Heart right ventricle (tissue), 16 donors: Measurements from ENCODE around the gene TBC1D2B. TPM values are rescaled to one million over a fixed set of nuclear protein-coding genes. Genes with fewer than 3 reads are reported as not detected.

ENCODE experiments used
- ATAC-seq, 8 donors: fragments of 200-7000 bp; cut with Tn5 transposase; one replicate each; pipeline ENCODE4 v1.9.1; 2020; ENCODE audit warnings: mild to moderate bottlenecking in 8 of 8, moderate library complexity in 8 of 8, moderate number of reproducible peaks in 1 of 8
- DNase-seq, 2 donors: peaks; one replicate each; pipeline ENCODE4 v3.0.0-alpha.2; 2020
- H3K27ac ChIP-seq, 10 donors: fragments of 200-600 bp; sonication (generic) in 2 of 10; one replicate each; pipeline versions ENCODE4 v1.5.0 to v1.8.0; 2020 to 2022; ENCODE audit warnings: mild to moderate bottlenecking in 3 of 10
- H3K27me3 ChIP-seq, 7 donors: fragments of 200-600 bp; one replicate each; pipeline ENCODE4 v1.8.0; 2021 to 2022; ENCODE audit warnings: mild to moderate bottlenecking in 2 of 7
- H3K36me3 ChIP-seq, 9 donors: fragments of 200-600 bp; sonication (generic) in 1 of 9; one replicate each; pipeline versions ENCODE4 v1.5.0 to v1.8.0; 2020 to 2022; ENCODE audit warnings: mild to moderate bottlenecking in 2 of 9
- H3K4me1 ChIP-seq, 9 donors: fragments of 200-600 bp; sonication (generic) in 1 of 9; one replicate each; pipeline versions ENCODE4 v1.5.0 to v1.8.0; 2020 to 2022; ENCODE audit warnings: mild to moderate bottlenecking in 4 of 9
- H3K4me3 ChIP-seq, 10 donors: fragments of 200-600 bp; sonication (generic) in 2 of 10; one replicate each; pipeline versions ENCODE4 v1.5.0 to v1.8.0; 2020 to 2022; ENCODE audit warnings: mild to moderate bottlenecking in 7 of 10, moderate library complexity in 2 of 10
- H3K9me3 ChIP-seq, 11 donors: fragments of 200-600 bp in 10 of 11; sonication (generic) in 2 of 11; one replicate each; pipeline versions ENCODE4 v1.5.0 to v1.8.0; 2013 to 2022; ENCODE audit warnings: mild to moderate bottlenecking in 2 of 11, control low read depth in 1 of 11, moderate library complexity in 1 of 11
- CTCF ChIP-seq, 9 donors: fragments of 200-600 bp; sonication (generic) in 2 of 9; IDR thresholded peaks; one replicate each; pipeline versions ENCODE4 v1.5.0 to v1.8.0; 2021 to 2022; ENCODE audit warnings: antibody characterized with exemption in 9 of 9, mild to moderate bottlenecking in 5 of 9, moderate library complexity in 1 of 9
- WGBS, 2 donors: extraction: QIAGEN DNeasy Blood & Tissue Kit; methylation state at CpG; one replicate each; pipeline ENCODE4 v1.1.7; 2013; ENCODE audit warnings: inconsistent platforms in 1 of 2; 5-methylcytosine and 5-hydroxymethylcytosine counted together
- intact Hi-C, 10 donors: fragments of 100-400 bp; cut with DNase I; formaldehyde crosslinking; loops; one replicate each; pipeline versions ENCODE4 v1.11.1 to v1.14.2; 2022
- polyA plus RNA-seq, 2 donors: library from polyadenylated mRNA; stranded (reverse); fragments of 200-250 nt; gene quantifications; one replicate each; pipeline ENCODE4 v1.2.3, GENCODE V29; 2013
- total RNA-seq, 10 donors: library from RNA; stranded (reverse); fragmentation: NEBNext Ultra II Directional in 3 of 10; extraction: Animal tissue kit (Norgen Biotek cat#: 25700) in 3 of 10; gene quantifications; one replicate each; pipeline versions ENCODE4 v1.2.1 to v1.2.4, GENCODE V29; 2021 to 2023
- donor health status: Arrhythmogenic right ventricular cardiomyopathy.
- donor health status: ischemic (EF 13 %, LVEDD 7.1; RV severe dilation, severe dysfunction).
- donor health status: healthy with polysubstance abuse.
- donor health status: DM: no; HTN: yes; CAD: no.
- donor health status: DM: no; HTN: no; CAD: no.
- donor health status: ischemic (EF 25% LVEDD 6.9; RV normal size, moderate dysfunction).
- donor health status: ischemic (EF 25% LVEDD 5.7; RV mildly dilated, moderate dysfunction).
- donor health status: healthy.
- donor health status: DM: yes; HTN: yes; CAD: no.
- donor health status: Ischemic cardiomyopathy.
- donor health status: ischemic (EF 35%, LVEDD 5.7; RV mildly dilated, moderate dysfunction).
- donor health status: nonischemic (EF 11% LVEDD 7.7; RV severe dilation, severe dysfunction).
- donor health status: DM: yes; HTN: yes; CAD: no.
- donor health status: PGD.
- donor health status: ischemic (EF 29% LVEDD 5.4; RV normal size, mild dysfunction).
- donor health status: nonischemic (EF 23%, LVEDD 6.1; RV moderate dilation, normal function).

Gene TBC1D2B
- total and polyA plus RNA-seq, 12 donors = 4.7 to 20.8 (median 9.6) TPM

- 85 to 92% methylated on average over 3 of the region's 3 CpGs for WGBS, 2 donors
- TF ChIP-seq CTCF (IDR thresholded peaks at IDR 0.05) = no peak
- Histone ChIP-seq H3K27ac (no peak overlapping the region), H3K36me3 (no peaks in the 10 kb centered on the region), H3K4me3 (no peak overlapping the region), H3K4me1 (peaks cover 0 to 9% (median 0%) of the 10 kb centered on the region in 9 donors), H3K9me3 (no peaks in the 10 kb centered on the region), H3K27me3 (no peaks in the 10 kb centered on the region)
- no peak for ATAC-seq
- no peak for DNase-seq
- intact Hi-C loops = loop anchor here (2.0 to 10.0 kb wide), 12 partner anchors 71 to 313 kb away; no protein-coding TSS in a partner anchor
These were observed 34.3 kb upstream of the TBC1D2B start for GRCh38 chr15:78111788-78112187.

DNA sequence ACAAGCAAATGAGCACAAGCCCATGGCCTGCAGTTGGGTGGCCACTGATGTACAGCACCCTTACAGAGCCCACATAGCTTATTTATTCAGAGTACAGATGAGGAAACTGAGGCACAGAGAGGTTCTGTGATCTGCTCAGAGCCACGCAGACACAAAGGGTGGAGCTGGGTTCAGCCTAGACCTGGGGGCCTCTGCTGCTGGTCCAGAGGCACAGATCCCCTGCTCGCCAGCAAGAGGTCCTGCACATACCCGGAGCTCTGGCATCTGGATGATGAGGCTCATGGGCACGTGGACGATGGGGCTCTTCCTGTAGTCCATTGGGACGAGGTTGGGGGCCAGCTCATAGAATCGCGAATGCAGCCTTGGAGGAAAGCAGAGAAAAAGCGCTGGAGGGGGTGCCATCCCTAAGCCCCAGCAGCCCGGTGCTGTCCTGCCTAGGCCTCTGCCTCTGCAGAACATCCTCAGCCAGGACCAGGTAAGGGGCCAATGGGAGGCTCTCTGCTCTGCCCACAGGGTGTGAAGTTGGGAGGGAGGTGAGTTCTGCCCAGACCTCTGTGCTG, 33.5 kb upstream of the TBC1D2B start:
- ATAC-seq (no peak), DNase-seq (no peak)
- no peaks in the 10 kb centered on the region for H3K36me3 ChIP-seq
- 92 to 94% methylated on average over 10 of the region's 10 CpGs for WGBS, 2 donors
- H3K9me3 ChIP-seq = no peaks in the 10 kb centered on the region
- H3K4me1 ChIP-seq = peaks cover 0 to 14% (median 0%) of the 10 kb centered on the region in 9 donors
- TF ChIP-seq CTCF (IDR thresholded peaks at IDR 0.05) = no peak
- H3K27ac ChIP-seq = no peak overlapping the region
- H3K4me3 ChIP-seq = no peak overlapping the region
- intact Hi-C loops = loop anchor here (2.0 to 10.0 kb wide), 10 partner anchors 71 to 314 kb away; no protein-coding TSS in a partner anchor
- H3K27me3 ChIP-seq = no peaks in the 10 kb centered on the region

DNA sequence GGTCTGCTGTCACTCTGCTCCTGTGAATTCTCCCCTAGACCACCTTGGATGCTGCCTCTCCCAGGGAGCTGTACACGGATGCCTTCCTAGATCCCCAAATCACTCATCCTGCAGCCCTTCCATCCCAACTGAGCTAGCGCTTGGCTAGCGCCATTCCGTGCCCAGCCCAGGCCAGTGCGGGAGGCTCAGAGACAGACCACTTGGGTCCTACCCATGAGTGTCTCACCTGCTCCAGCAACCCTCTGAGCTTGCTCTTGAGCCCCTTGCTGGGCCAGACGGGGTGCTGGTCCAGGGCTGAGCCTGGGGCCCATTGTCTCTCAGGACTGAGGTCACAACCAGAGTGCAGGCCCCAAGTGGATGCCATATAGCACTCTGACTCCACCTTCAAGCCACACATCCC, 32.6 kb upstream of the TBC1D2B start:
- peaks cover 0 to 23% (median 0%) of the 10 kb centered on the region in 9 donors for H3K4me1 ChIP-seq
- H3K27me3 ChIP-seq = no peaks in the 10 kb centered on the region
- no peak overlapping the region for H3K4me3 ChIP-seq
- no peaks in the 10 kb centered on the region for H3K9me3 ChIP-seq
- no peak for DNase-seq
- H3K27ac ChIP-seq = no peak overlapping the region
- H3K36me3 ChIP-seq = no peaks in the 10 kb centered on the region
- no peak for TF ChIP-seq CTCF (IDR thresholded peaks at IDR 0.05)
- intact Hi-C loops = loop anchor here (2.0 to 10.0 kb wide), 10 partner anchors 72 to 315 kb away; no protein-coding TSS in a partner anchor
- no peak for ATAC-seq
- 93 to 94% methylated on average over 6 of the region's 6 CpGs for WGBS, 2 donors

- H3K27ac ChIP-seq = no peak overlapping the region
- intact Hi-C loops = loop anchor here in 8 of 10 donors (2.0 to 5.0 kb wide), 5 partner anchors 102 to 150 kb away; no protein-coding TSS in a partner anchor
- no peaks in the 10 kb centered on the region for H3K27me3 ChIP-seq
- no peak for DNase-seq
- no peak for TF ChIP-seq CTCF (IDR thresholded peaks at IDR 0.05)
- H3K4me3 ChIP-seq = no peak overlapping the region
- no peak for ATAC-seq
- 93% methylated on average over 12 of the region's 12 CpGs for WGBS, 2 donors
- no peaks in the 10 kb centered on the region for H3K9me3 ChIP-seq
- no peaks in the 10 kb centered on the region for H3K36me3 ChIP-seq
- peaks cover 0 to 32% (median 0%) of the 10 kb centered on the region in 9 donors for H3K4me1 ChIP-seq
These were observed 31.6 kb upstream of the TBC1D2B start for GRCh38 chr15:78109156-78109555.
